Measurements from ENCODE around the gene PCDHB15. TPM values are rescaled to one million over a fixed set of nuclear protein-coding genes. Genes with fewer than 3 reads are reported as not detected.
"Not testable (repeated sequence)": the region's sequence is repeated elsewhere in the genome, so short reads cannot be mapped to it uniquely, and the experiment has no call there.

PCDHB15 gene
- total RNA-seq, 1 experiment from 2014 or later, result 7.0 TPM

DNA sequence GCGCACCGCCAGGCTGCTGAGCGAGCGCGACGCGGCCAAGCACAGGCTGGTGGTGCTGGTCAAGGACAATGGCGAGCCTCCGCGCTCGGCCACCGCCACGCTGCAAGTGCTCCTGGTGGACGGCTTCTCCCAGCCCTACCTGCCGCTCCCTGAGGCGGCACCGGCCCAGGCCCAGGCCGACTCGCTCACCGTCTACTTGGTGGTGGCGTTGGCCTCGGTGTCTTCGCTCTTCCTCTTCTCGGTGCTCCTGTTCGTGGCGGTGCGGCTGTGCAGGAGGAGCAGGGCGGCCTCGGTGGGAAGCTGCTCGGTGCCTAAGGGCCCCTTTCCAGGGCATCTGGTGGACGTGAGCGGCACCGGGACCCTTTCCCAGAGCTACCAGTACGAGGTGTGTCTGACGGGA, 43.5 kb upstream of the PCDHB15 start:
- not testable (repeated sequence) for H3K27ac ChIP-seq (ENCODE audit: insufficient read length, low read depth, low read length); H3K18ac ChIP-seq (ENCODE audit: insufficient read length, low read depth, low read length); H3K4ac ChIP-seq (ENCODE audit: low read depth, low read length); H3K56ac ChIP-seq (ENCODE audit: insufficient read length, low read depth, low read length); H4K8ac ChIP-seq (replicated peaks; ENCODE audit: insufficient read length, low read depth, low read length); H3K23ac ChIP-seq (ENCODE audit: insufficient read length, low read depth, low read length); H2BK20ac ChIP-seq (ENCODE audit: low read depth, low read length, poor library complexity, severe bottlenecking); H2AFZ ChIP-seq (ENCODE audit: low read length); H3K23me2 ChIP-seq (ENCODE audit: insufficient read length, low read depth, low read length, poor library complexity, severe bottlenecking); H3K27ac Mint-ChIP-seq; H3K4me1 Mint-ChIP-seq; H3K4me1 ChIP-seq (ENCODE audit: insufficient read depth, low read length); H4K91ac ChIP-seq (ENCODE audit: insufficient read length, low read depth, low read length); H3K27me3 Mint-ChIP-seq (ENCODE audit: low read depth); H2BK120ac ChIP-seq (ENCODE audit: low read depth, low read length, poor library complexity, severe bottlenecking); H3K4me3 Mint-ChIP-seq; H3K4me2 ChIP-seq (ENCODE audit: insufficient read depth, insufficient read length, low read length); H3K79me2 ChIP-seq (ENCODE audit: insufficient read depth, low read length); H3K27me3 ChIP-seq (ENCODE audit: insufficient read depth, low read length); H3K79me1 ChIP-seq (ENCODE audit: insufficient read depth, low read depth, low read length, poor library complexity, severe bottlenecking); DNase-seq; H2BK15ac ChIP-seq (ENCODE audit: low read depth, low read length); H2BK12ac ChIP-seq (ENCODE audit: insufficient read length, low read depth, low read length); H2AK5ac ChIP-seq (ENCODE audit: insufficient read length, low read length); H3K9ac ChIP-seq (ENCODE audit: extremely low read depth, insufficient read length, low read length); H2BK5ac ChIP-seq (ENCODE audit: insufficient read length, low read length); H3T11ph ChIP-seq (ENCODE audit: low read length); H3K14ac ChIP-seq (ENCODE audit: insufficient read depth, low read length); H4K20me1 ChIP-seq (ENCODE audit: control insufficient read depth, insufficient read depth, insufficient read length); H4K5ac ChIP-seq (ENCODE audit: insufficient read length, low read depth, low read length); H3K9me3 ChIP-seq (ENCODE audit: control insufficient read depth, low read depth, low read length)
- Mint-ChIP-seq H3K9me3 (peaks cover 20 to 26% of the 10 kb centered on the region in 2 experiments), H3K36me3 (ENCODE audit: insufficient read depth in 1 of 3, low read depth in 3 of 3) (peaks cover 2 to 16% (median 7%) of the 10 kb centered on the region in 3 experiments; a peak in 6 of 7 replicates)
- WGBS (ENCODE audit: extremely low coverage, insufficient read length, low lambda C conversion rate), result no CpG with 5 or more reads among the region's 35 CpGs

Data from H9 (cell line).